GM18858 (cell line): ENCODE measurements around the gene CCDC127.
"Not testable (repeated sequence)": the region's sequence is repeated elsewhere in the genome, so short reads cannot be mapped to it uniquely, and the experiment has no call there.

ENCODE experiments used
- ATAC-seq: cut with Tn5 transposase; IDR thresholded peaks from one replicate; pipeline ENCODE4 v1.9.1; 2021; ENCODE audit not compliant: unreplicated experiment

CCDC127 gene

GRCh38 chr5:174876-175465 is 43.0 kb downstream of the CCDC127 start:
- ATAC-seq, result no peak

GRCh38 chr5:174291-174600 is 43.7 kb downstream of the CCDC127 start:
- no peak for ATAC-seq

GRCh38 chr5:173392-174290 is 44.3 kb downstream of the CCDC127 start:
- no peak for ATAC-seq

GRCh38 chr5:172841-173251 is 45.1 kb downstream of the CCDC127 start:
- no peak for ATAC-seq

GRCh38 chr5:172421-172820 is 45.5 kb downstream of the CCDC127 start:
- ATAC-seq, result no peak

GRCh38 chr5:171801-172331 is 46.1 kb downstream of the CCDC127 start:
- no peak for ATAC-seq

GRCh38 chr5:170971-171800 is 46.8 kb downstream of the CCDC127 start:
- no peak for ATAC-seq

GRCh38 chr5:169728-170094 is 48.2 kb downstream of the CCDC127 start:
- no peak for ATAC-seq

GRCh38 chr5:169071-169727 is 48.8 kb downstream of the CCDC127 start:
- no peak for ATAC-seq

GRCh38 chr5:167982-168660 is 49.8 kb downstream of the CCDC127 start:
- no peak for ATAC-seq

GRCh38 chr5:167511-167910 is 50.4 kb downstream of the CCDC127 start:
- no peak for ATAC-seq

GRCh38 chr5:166441-167372 is 51.2 kb downstream of the CCDC127 start:
- ATAC-seq, result no peak

GRCh38 chr5:164783-165182 is 53.2 kb downstream of the CCDC127 start:
- ATAC-seq, result not testable (repeated sequence)

- ATAC-seq, result no peak
These were observed 53.7 kb downstream of the CCDC127 start for GRCh38 chr5:164244-164643.

GRCh38 chr5:163841-164240 is 54.1 kb downstream of the CCDC127 start:
- ATAC-seq, result no peak

GRCh38 chr5:163338-163620 is 54.7 kb downstream of the CCDC127 start:
- no peak for ATAC-seq

- ATAC-seq, result no peak
These were observed 55.2 kb downstream of the CCDC127 start for GRCh38 chr5:162565-163337.

- ATAC-seq, result no peak
These were observed 55.8 kb downstream of the CCDC127 start for GRCh38 chr5:162190-162564.

GRCh38 chr5:161803-162110 is 56.2 kb downstream of the CCDC127 start:
- ATAC-seq, result no peak
